PC-3 (cell line): Measurements from ENCODE around the gene PIGP. TPM values are rescaled to one million over a fixed set of nuclear protein-coding genes. Genes with fewer than 3 reads are reported as not detected.

Experiments
- ATAC-seq: fragments of 200-7000 bp; cut with Tn5 transposase; 2 replicates; pipeline ENCODE4 v1.9.1; 2020; ENCODE audit warnings: mild to moderate bottlenecking, moderate library complexity
- BruUV-seq: library from RNA; stranded (reverse); fragments of 400-500 nt; replicated peaks from 2 replicates; lab custom pipeline; 2021; lab: Mats Ljungman, UMichigan
- CTCF ChIA-PET: fragments of 300-600 bp; sonication (Branson Sonifier 250); formaldehyde crosslinking; loops from one replicate; lab custom pipeline; 2022; ENCODE audit warnings: antibody characterized with exemption; lab: Charles Lee
- POLR2A ChIA-PET: fragments of 300-600 bp; sonication (Branson Sonifier 250); formaldehyde crosslinking; loops from one replicate; lab custom pipeline; 2022; ENCODE audit warnings: antibody characterized with exemption; ENCODE audit not compliant: unreplicated experiment; lab: Charles Lee
- DNase-seq: peaks from one replicate; pipeline ENCODE4 v3.0.0-alpha.2; 2015
- H2AFZ ChIP-seq: fragments of 300-600 bp; sonication (generic); 2 replicates; pipeline ENCODE4 v1.6.0; 2016; ENCODE audit warnings: antibody characterized with exemption, low read length
- H3F3A ChIP-seq: fragments of 300-600 bp; sonication (generic); one replicate; pipeline ENCODE4 v1.6.0; 2017; ENCODE audit warnings: antibody characterized with exemption, low read length, control low read depth, mild to moderate bottlenecking; ENCODE audit not compliant: unreplicated experiment
- H3K27ac ChIP-seq: fragments of 300-600 bp; sonication (generic); 2 replicates; pipeline ENCODE4 v1.5.1; 2016; ENCODE audit warnings: mild to moderate bottlenecking, low read length
- H3K27me3 ChIP-seq: fragments of 300-600 bp; sonication (generic); 2 replicates; pipeline ENCODE4 v1.6.1; 2016; ENCODE audit warnings: low read length, mixed read lengths
- H3K36me3 ChIP-seq: fragments of 300-600 bp; sonication (generic); 2 replicates; pipeline ENCODE4 v1.6.1; 2016; ENCODE audit warnings: low read depth, mixed run types, low read length, mixed read lengths
- H3K4me1 ChIP-seq: fragments of 300-600 bp; sonication (generic); 2 replicates; pipeline ENCODE4 v1.5.1; 2016; ENCODE audit warnings: low read length; ENCODE audit not compliant: insufficient read depth
- H3K4me2 ChIP-seq: fragments of 300-600 bp; sonication (generic); 2 replicates; pipeline ENCODE4 v1.6.0; 2016; ENCODE audit warnings: low read length
- H3K4me3 ChIP-seq: fragments of 300-600 bp; sonication (generic); 2 replicates; pipeline ENCODE4 v1.5.1; 2016; ENCODE audit warnings: mild to moderate bottlenecking, low read length, mixed read lengths
- H3K79me2 ChIP-seq: fragments of 300-600 bp; sonication (generic); 2 replicates; pipeline ENCODE4 v1.6.1; 2017; ENCODE audit warnings: low read length, mixed read lengths
- H3K9ac ChIP-seq: fragments of 300-600 bp; sonication (generic); 2 replicates; pipeline ENCODE4 v1.6.0; 2016; ENCODE audit warnings: mild to moderate bottlenecking, low read length
- H3K9me2 ChIP-seq: fragments of 300-600 bp; sonication (generic); replicated peaks from 2 replicates; pipeline ENCODE4 v1.6.1; 2016; ENCODE audit warnings: mixed run types, low read length, mixed read lengths
- H3K9me3 ChIP-seq: fragments of 300-600 bp; sonication (generic); 2 replicates; pipeline ENCODE4 v1.6.1; 2016; ENCODE audit warnings: low read length, mixed read lengths
- H4K20me1 ChIP-seq: fragments of 300-600 bp; sonication (generic); 2 replicates; pipeline ENCODE4 v1.6.1; 2016; ENCODE audit warnings: low read length, mixed read lengths
- EZH2 ChIP-seq: fragments of 300-600 bp; sonication (generic); IDR thresholded peaks from one replicate; pipeline ENCODE4 v1.6.1; 2017; ENCODE audit warnings: antibody characterized with exemption, mild to moderate bottlenecking, low read length; ENCODE audit not compliant: unreplicated experiment
- EZH2phosphoT487 ChIP-seq: fragments of 300-600 bp; sonication (generic); IDR thresholded peaks from 2 replicates; pipeline ENCODE4 v1.6.1; 2018; ENCODE audit warnings: mild to moderate bottlenecking, antibody characterized with exemption, low read length, borderline replicate concordance
- intact Hi-C: fragments of 100-400 bp; cut with micrococcal nuclease; formaldehyde crosslinking; loops from 2 replicates; pipeline ENCODE4 v1.9.0; 2023
- total RNA-seq: library from RNA; depleted of rRNA; stranded (reverse); fragments of >200 nt; gene quantifications from 2 replicates; pipeline ENCODE4 v1.2.3, GENCODE V29; 2014
- TF ChIP-seq, protein P1 (sequence below): fragments of 300-600 bp; sonication (generic); conservative IDR thresholded peaks from 2 replicates; pipeline ENCODE4 v1.5.1; 2017; ENCODE audit warnings: antibody characterized with exemption, low read depth, mild to moderate bottlenecking, low read length

The PIGP gene
- total RNA-seq, 1 experiment from 2014 or later, result 20.1 TPM

DNA sequence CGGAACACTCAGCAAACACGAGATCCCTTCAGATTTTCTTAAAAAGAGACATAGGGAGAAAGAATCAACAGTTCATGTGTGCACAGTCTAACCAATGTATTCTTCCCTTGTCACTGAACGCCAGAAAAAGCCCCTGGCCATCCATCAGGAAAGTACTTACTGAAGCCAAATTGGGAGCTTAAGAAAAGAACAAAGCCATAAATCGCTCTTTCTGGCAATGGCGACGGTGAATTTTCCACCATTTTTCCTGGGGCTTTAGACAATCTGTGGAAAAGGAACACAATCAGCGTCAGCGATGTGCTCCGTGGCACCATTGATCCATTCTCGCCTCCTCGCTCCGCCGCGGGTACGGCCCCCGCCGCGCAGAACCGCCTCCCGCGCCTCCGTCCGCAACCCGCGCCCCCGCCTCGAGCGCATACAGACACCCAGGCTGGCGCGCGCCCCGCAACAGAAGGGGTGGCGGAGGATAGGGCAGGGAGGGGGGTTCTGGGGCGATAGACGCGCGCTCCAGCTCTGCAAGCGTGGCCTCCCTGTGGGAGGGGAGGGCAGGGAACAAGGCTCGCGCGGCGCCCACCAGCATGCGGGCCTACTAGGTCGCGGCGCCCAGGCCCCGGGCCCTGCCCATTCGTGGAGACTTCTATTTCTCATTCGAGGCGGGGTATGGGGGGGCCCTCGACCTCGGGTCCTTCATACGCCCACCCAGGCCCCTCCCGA, 440 bp downstream of the PIGP start:
- ATAC-seq (peak; percentile 49), DNase-seq (peak; percentile 62)
- ChIA-PET POLR2A (no interaction called here), CTCF (interaction anchor here (0.5 kb wide), 1 partner anchor 82 kb away, joined by 3 read pairs; no protein-coding TSS in a partner anchor)
- TF ChIP-seq EZH2phosphoT487, result no peak
- no peak for TF ChIP-seq EZH2
- TF ChIP-seq, protein P1, sequence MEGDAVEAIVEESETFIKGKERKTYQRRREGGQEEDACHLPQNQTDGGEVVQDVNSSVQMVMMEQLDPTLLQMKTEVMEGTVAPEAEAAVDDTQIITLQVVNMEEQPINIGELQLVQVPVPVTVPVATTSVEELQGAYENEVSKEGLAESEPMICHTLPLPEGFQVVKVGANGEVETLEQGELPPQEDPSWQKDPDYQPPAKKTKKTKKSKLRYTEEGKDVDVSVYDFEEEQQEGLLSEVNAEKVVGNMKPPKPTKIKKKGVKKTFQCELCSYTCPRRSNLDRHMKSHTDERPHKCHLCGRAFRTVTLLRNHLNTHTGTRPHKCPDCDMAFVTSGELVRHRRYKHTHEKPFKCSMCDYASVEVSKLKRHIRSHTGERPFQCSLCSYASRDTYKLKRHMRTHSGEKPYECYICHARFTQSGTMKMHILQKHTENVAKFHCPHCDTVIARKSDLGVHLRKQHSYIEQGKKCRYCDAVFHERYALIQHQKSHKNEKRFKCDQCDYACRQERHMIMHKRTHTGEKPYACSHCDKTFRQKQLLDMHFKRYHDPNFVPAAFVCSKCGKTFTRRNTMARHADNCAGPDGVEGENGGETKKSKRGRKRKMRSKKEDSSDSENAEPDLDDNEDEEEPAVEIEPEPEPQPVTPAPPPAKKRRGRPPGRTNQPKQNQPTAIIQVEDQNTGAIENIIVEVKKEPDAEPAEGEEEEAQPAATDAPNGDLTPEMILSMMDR, result no peak
- H3K9me3 ChIP-seq, result no peaks in the 10 kb centered on the region
- no peaks in the 10 kb centered on the region for H3F3A ChIP-seq
- H3K4me2 ChIP-seq, result peak overlapping the region; percentile 84
- peaks cover 22% of the 10 kb centered on the region; the same call in 1 of the 2 replicates for H4K20me1 ChIP-seq
- H3K27ac ChIP-seq, result peak overlapping the region; percentile 81
- H3K9me2 ChIP-seq, result no peaks in the 10 kb centered on the region
- no peaks in the 10 kb centered on the region for H3K27me3 ChIP-seq
- H3K36me3 ChIP-seq, result no peaks in the 10 kb centered on the region
- peaks cover 59% of the 10 kb centered on the region for H3K79me2 ChIP-seq
- peaks cover 21% of the 10 kb centered on the region for H3K4me1 ChIP-seq
- peak overlapping the region; percentile 66 for H3K4me3 ChIP-seq
- peak overlapping the region; percentile 93 for H3K9ac ChIP-seq
- intact Hi-C loops, result no loop called here
- no TSS peak for BruUV-seq
- H2AFZ ChIP-seq, result peak overlapping the region; percentile 49

DNA sequence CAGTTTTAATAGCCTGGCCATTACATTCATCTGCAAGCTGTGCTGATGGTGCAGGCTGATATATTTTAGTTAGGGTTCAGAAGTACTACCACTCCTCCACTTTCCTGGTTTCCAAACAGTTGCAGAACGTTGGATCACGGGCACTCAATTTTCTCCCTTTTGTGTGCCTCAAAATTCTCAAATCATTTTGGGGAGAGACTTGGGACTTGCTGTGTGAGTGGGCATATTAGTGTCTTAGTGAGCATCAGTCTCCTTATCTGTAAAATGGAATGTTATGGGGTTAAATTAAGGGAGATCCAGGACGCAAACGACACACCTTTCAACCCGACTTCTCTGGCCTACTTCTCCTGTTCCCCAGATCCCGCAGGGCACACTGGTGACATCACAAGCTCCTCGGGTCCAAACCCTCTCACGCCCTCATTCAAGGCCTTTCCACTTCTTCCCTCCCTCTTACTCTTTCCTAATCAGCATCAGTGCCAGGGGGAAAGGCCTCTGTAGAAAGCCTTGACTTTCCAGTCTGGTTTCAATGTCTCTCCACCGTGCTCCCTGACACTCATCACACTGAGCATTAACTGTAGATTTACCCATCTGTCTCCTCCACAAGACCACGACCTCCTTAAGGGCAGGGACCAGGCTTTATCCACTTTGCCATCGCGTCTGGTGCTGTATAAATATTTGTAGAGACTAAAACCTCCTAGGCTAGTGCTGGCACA, 1.2 kb downstream of the PIGP start:
- Histone ChIP-seq H3K36me3 (no peaks in the 10 kb centered on the region), H3K9me2 (no peaks in the 10 kb centered on the region), H3K9ac (peak overlapping the region; percentile 93), H4K20me1 (peaks cover 21% of the 10 kb centered on the region; the same call in 1 of the 2 replicates), H3K4me1 (peaks cover 21% of the 10 kb centered on the region), H3K9me3 (no peaks in the 10 kb centered on the region), H3K4me3 (peak overlapping the region; percentile 66), H3K79me2 (peaks cover 52% of the 10 kb centered on the region), H3K27me3 (no peaks in the 10 kb centered on the region), H3K4me2 (peak overlapping the region; percentile 84), H3K27ac (peak overlapping the region; percentile 81), H2AFZ (peak overlapping the region; percentile 49), H3F3A (no peaks in the 10 kb centered on the region)
- TF ChIP-seq EZH2phosphoT487, result no peak
- TF ChIP-seq, protein P1, result no peak
- TF ChIP-seq EZH2, result no peak
- CTCF ChIA-PET, result no interaction called here
- ATAC-seq, result peak; percentile 5
- intact Hi-C loops, result no loop called here
- POLR2A ChIA-PET, result no interaction called here
- BruUV-seq, result TSS peak; percentile 64
- DNase-seq, result peak; percentile 45
